ENCODE measurements around the gene SPRR2F.

- TF ChIP-seq GATA3 (IDR thresholded peaks at IDR 0.05; ENCODE audit: low read depth, low read length) (no peak), GATA2 (IDR thresholded peaks at IDR 0.05; ENCODE audit: low read depth, low read length) (no peak)
Observed at GRCh38 chr1:153120945-153121344, 7.6 kb upstream of the SPRR2F start.
